ENCODE results near the gene OTUD4.

The OTUD4 gene

DNA sequence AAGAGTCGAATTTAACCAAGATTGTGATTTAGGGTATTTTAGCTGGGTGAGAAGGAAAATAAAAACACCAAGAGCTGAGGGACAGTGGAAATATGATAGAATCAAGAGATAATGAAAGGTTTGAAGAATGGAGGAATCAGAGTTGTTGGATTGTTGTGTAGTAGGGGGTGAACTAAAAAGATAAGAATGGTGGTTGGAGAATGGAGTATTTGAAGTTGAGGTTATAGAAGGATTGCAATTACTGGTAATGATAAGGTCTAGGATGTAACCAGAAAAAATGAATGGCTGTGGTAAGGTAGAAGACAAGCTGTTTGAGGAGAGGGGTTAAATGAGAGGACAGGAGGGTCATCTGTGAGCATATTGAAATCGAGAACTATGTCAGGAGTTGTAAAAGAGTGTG lies 77.8 kb downstream of the OTUD4 start:
- no peak for DNase-seq

DNA sequence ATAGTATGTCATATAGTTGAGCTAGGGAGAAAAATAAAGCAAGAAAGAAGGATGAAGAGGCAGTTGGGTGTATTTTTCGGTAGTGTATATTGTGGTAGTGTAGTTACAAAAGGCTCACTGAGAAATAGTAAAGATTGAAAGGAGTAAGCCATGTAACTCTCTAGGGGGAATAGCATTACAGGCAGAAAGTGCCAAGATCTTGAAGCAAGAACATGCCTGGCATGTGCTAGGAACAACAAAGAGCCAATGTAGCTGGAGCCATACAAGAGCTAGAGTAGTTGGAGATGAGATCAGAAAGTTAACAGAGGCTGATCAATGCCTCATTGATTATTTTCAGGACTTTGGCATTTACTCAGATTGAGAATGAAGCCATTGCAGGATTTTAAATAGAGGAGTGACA lies 79.3 kb downstream of the OTUD4 start:
- no peak for DNase-seq

DNA sequence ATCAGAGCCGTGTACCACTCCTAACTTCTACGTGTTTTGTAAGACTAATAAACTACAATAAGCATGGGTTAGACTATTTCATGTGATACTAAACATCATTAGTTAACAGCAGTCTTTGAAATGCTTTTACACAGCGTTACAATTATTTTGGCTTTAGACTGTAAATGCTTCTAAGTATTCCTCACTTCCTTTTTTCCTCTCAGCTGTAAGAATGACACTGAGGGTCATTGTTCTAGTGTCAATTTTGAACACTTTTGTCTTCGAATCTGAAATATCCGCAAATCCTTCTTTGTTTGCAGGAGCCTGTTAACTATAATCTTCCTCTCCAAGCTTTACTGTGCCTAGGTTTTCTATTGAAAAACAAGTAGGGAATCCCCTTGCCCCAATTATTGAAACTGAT lies 80.7 kb downstream of the OTUD4 start:
- DNase-seq = no peak

DNA sequence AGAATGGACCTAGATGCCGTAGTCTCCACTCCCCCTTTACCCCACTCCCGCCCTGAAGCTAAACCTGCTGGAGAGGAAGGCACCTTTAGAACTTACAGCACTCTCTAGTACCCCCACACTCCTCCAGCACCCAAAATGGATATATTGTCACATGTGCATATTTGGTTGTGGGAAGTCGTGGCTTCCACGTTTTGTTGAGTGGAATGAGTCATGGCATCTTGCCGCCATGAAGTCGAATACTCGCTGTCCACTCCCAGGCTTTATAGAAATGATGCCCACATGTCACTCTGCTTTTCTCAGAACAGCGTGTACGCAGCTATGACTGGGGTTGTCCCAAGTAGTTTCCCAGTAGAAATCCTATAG lies 81.7 kb downstream of the OTUD4 start:
- DNase-seq = peak in 3 of 4 experiments; percentile 3 to 12 (median 9)

DNA sequence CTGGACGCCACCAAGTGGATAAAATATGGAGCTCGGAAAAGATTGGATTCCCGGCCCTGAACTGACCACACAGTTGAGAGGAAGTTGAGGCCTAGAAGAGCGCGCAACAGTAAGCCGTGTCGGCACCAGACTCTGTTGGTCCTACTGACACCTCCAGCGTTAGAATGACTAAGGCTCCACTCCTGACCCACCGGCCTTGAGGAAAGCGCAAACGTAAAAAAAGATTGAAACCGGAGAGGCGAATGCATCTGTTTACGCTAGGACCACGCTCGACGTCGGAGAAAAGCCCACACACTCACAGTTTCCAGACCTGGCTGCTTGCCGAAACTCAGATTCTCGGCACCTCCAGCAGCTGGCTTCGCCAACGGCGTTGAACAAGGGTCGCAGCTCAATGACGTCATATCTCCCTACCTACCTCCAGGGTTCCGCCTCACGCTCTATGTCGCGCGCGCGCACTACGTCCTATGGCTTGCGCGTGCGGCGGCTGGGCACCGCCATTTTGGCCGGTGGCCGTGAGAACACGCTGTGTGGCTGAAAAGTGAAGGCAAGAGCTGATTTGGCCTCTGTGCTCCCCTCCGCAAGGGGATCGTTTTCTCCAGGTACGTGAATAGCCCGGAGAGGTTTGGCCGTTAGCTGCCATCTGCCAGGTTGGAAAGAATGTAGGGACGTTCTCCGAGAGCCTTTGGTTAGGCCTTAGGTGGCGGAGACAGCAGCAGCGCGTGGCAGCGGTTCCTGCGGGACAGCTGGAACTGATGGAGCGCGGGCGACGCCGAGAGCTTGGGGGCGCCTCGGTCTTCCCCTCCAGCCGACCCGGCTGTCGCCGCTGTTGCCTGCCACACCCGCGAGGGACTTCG lies 82.3 kb downstream of the OTUD4 start, which contains the start of the genes ABCE1 and ANAPC10:
TSS of gene ABCE1 (plus strand) at position 491 of the 854 bp plus-strand sequence. CDS start 6,102 bp downstream, outside the sequence.
TSS of gene ANAPC10 (minus strand) at position 376 of the 854 bp plus-strand sequence. CDS start 2,097 bp downstream, outside the sequence.
- DNase-seq = peak; percentile 86 to 94 (median 90)

DNA sequence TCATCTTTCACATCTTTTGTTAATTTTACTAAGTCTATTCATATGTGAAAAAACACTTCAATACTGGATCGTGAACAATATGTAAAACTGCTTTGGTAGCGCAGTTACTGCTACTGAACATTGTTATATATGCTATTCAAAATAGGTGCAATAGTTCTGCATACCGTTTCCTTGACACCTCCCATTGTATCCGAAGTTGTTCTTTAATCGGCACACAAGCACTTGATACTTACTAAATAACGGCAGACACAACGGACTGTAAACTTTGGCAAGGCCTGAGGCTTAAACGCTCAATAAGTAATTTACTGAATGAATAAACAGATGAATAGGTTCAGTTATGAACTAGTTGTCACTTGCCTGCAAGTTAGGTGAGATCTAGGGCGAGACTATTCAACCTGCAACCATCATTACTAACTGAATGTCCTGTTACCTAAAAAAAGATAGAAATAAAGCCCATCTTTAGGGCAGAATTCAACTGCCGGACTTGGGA lies 83.0 kb downstream of the OTUD4 start:
- no peak for DNase-seq

DNA sequence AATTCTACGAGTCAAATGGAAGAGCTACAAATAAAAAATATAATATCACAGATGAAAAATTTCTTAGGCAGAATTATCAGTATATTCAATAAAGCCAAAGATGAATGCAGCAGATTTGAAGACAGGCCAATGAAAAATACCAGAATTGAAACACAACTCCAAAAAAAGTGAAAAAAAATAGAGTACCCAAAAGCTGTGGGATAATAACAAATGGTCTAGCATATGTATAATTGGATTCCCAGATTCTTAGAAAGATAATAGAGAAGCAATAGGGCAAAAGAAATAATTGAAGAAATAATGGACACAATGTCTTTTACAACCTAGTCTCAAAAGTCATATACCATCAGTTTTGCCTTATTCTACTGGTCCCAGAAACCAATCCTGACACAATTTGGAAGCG lies 86.8 kb downstream of the OTUD4 start:
- DNase-seq = no peak

DNA sequence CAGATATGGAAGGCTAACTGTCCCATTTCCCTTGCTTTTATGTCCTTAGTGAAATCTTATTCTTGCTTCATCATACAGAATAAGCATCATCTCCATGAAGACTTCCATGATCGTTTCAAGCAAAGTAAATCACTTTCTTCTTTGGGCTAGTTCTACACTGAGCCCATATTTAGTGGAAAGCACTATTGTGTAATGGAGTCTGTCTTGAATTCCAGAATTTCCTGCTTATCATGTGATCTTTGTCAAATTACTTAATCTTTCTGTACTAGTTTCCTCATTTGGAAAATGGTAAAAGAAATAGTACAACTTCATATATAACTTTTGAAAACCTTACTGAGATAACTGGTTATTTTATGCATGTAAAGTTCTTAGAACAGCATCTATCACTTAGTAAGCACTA lies 90.0 kb downstream of the OTUD4 start:
- no peak for DNase-seq

DNA sequence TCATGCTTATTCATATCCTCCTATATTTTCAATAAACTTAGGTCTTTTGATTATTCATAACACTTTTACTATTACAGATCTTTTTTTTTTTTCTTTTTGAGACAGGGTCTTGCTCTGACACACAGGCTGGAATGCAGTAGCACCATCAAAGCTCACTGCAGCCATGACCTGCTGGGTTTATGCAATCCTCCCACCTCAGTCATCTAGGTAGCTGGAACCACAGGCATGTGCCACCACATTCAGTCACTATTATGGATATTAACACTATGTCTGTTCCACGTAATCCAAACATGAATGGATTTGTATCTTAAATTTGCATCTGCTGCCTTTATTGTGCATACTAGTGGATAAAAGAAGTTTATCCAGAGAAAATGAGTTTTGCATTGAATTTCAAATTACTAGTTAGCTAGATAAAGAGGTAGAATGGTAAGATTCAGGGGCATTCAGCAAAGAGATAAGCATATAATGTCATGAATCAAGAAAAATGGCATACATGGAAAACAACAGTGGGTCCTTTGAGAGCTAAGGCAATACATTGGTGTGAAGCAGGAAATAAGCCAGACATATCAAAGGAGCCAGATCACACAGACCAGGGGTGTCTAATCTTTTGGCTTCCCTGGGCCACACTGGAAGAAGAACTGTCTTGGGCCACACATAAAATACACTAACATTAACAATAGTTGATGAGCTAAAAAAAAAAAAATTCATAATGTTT lies 96.3 kb downstream of the OTUD4 start:
- no peak for DNase-seq

All from activated CD4-positive, CD25-positive, alpha-beta regulatory T cell (primary cell).